Measurements from ENCODE around the gene CRYGB.
"Not testable (repeated sequence)": the region's sequence is repeated elsewhere in the genome, so short reads cannot be mapped to it uniquely, and the experiment has no call there.

The CRYGB gene

GRCh38 chr2:208150094-208150493, 4.1 kb upstream of the CRYGB start:
- DNase-seq (ENCODE audit: low spot score), result no peak

- no peak for DNase-seq (ENCODE audit: low spot score)
Measured at GRCh38 chr2:208148803-208149202, 2.8 kb upstream of the CRYGB start.

- no peak for DNase-seq (ENCODE audit: low spot score)
Measured at GRCh38 chr2:208147759-208148158, 1.8 kb upstream of the CRYGB start.

GRCh38 chr2:208147008-208147407, 1.1 kb upstream of the CRYGB start:
- DNase-seq (ENCODE audit: low spot score), result no peak

GRCh38 chr2:208142925-208143799, 2.8 kb downstream of the CRYGB start:
- no peak for DNase-seq (ENCODE audit: low spot score)

GRCh38 chr2:208142240-208142924, 3.6 kb downstream of the CRYGB start:
- DNase-seq (ENCODE audit: low spot score), result no peak

- DNase-seq (ENCODE audit: low spot score), result no peak
Measured at GRCh38 chr2:208139447-208139846, 6.5 kb downstream of the CRYGB start.

- DNase-seq (ENCODE audit: low spot score), result not testable (repeated sequence)
Measured at GRCh38 chr2:208138334-208138733, 7.6 kb downstream of the CRYGB start.

GRCh38 chr2:208136716-208137094, 9.3 kb downstream of the CRYGB start:
- no peak for DNase-seq (ENCODE audit: low spot score)

- no peak for DNase-seq (ENCODE audit: low spot score)
Measured at GRCh38 chr2:208135794-208136715, 9.9 kb downstream of the CRYGB start.

GRCh38 chr2:208134928-208135586, 10.9 kb downstream of the CRYGB start:
- DNase-seq (ENCODE audit: low spot score), result no peak

GRCh38 chr2:208130712-208131110, 15.2 kb downstream of the CRYGB start:
- DNase-seq (ENCODE audit: low spot score), result no peak

- no peak for DNase-seq (ENCODE audit: low spot score)
Measured at GRCh38 chr2:208129744-208130711, 15.9 kb downstream of the CRYGB start, which contains the start of gene CRYGC. Gene CRYGC, minus strand, starts transcription at chr2:208129828. Its CDS starts 36 bp downstream, at chr2:208129792.

- DNase-seq (ENCODE audit: low spot score), result no peak
Measured at GRCh38 chr2:208128136-208128535, 17.8 kb downstream of the CRYGB start.

GRCh38 chr2:208127090-208127489, 18.9 kb downstream of the CRYGB start:
- DNase-seq (ENCODE audit: low spot score), result no peak

GRCh38 chr2:208125251-208125650, 20.7 kb downstream of the CRYGB start:
- DNase-seq (ENCODE audit: low spot score), result no peak

GRCh38 chr2:208124013-208124715, 21.8 kb downstream of the CRYGB start, which contains the start of gene CRYGD:
Gene CRYGD, minus strand, starts transcription at chr2:208124524. Its CDS starts 51 bp downstream, at chr2:208124473.
- not testable (repeated sequence) for DNase-seq (ENCODE audit: low spot score)

- no peak for DNase-seq (ENCODE audit: low spot score)
Measured at GRCh38 chr2:208122248-208122647, 23.7 kb downstream of the CRYGB start.

GRCh38 chr2:208118918-208119317, 27.0 kb downstream of the CRYGB start:
- DNase-seq (ENCODE audit: low spot score), result no peak

- DNase-seq (ENCODE audit: low spot score), result not testable (repeated sequence)
Measured at GRCh38 chr2:208117390-208117789, 28.6 kb downstream of the CRYGB start.
